Hepatocyte (in vitro differentiated cells): ENCODE data around the gene ACSL4. TPM values are rescaled to one million over a fixed set of nuclear protein-coding genes. Genes with fewer than 3 reads are reported as not detected.

Experiments
- DNase-seq: peaks from one replicate; pipeline ENCODE4 v3.0.0-alpha.2; 2016; ENCODE audit warnings: low spot score
- H2AFZ ChIP-seq: fragments of 200-600 bp; sonication (generic); 2 replicates; pipeline ENCODE4 v1.6.0; 2016; ENCODE audit warnings: antibody characterized with exemption, mild to moderate bottlenecking
- H3K27ac ChIP-seq: fragments of 200-600 bp; sonication (generic); 2 replicates; pipeline ENCODE4 v1.5.1; 2016; ENCODE audit warnings: mild to moderate bottlenecking
- H3K27me3 ChIP-seq: fragments of 200-600 bp; sonication (generic); 2 replicates; pipeline ENCODE4 v1.6.1; 2016
- H3K36me3 ChIP-seq: fragments of 200-600 bp; sonication (generic); replicated peaks from 2 replicates; pipeline ENCODE4 v1.5.1; 2016; ENCODE audit warnings: low read depth; ENCODE audit not compliant: insufficient read depth
- H3K4me1 ChIP-seq: fragments of 200-600 bp; sonication (generic); 2 replicates; pipeline ENCODE4 v1.5.1; 2016; ENCODE audit warnings: mild to moderate bottlenecking, moderate library complexity; ENCODE audit not compliant: insufficient read depth
- H3K4me2 ChIP-seq: fragments of 200-600 bp; sonication (generic); 2 replicates; pipeline ENCODE4 v1.6.0; 2016
- H3K4me3 ChIP-seq: fragments of 200-600 bp; sonication (generic); 2 replicates; pipeline ENCODE4 v1.5.1; 2016; ENCODE audit warnings: mild to moderate bottlenecking
- H3K79me2 ChIP-seq: fragments of 200-600 bp; sonication (generic); 2 replicates; pipeline ENCODE4 v1.6.0; 2017; ENCODE audit warnings: mild to moderate bottlenecking
- H3K9me2 ChIP-seq: fragments of 200-600 bp; sonication (generic); replicated peaks from 2 replicates; pipeline ENCODE4 v1.6.0; 2017; ENCODE audit warnings: mild to moderate bottlenecking; ENCODE audit not compliant: insufficient read depth
- H3K9me3 ChIP-seq: fragments of 200-600 bp; sonication (generic); 2 replicates; pipeline ENCODE4 v1.5.1; 2016; ENCODE audit warnings: low read depth, mild to moderate bottlenecking
- H4K20me1 ChIP-seq: fragments of 200-600 bp; sonication (generic); 2 replicates; pipeline ENCODE4 v1.6.0; 2016; ENCODE audit warnings: mild to moderate bottlenecking; ENCODE audit not compliant: insufficient read depth, poor library complexity, severe bottlenecking
- EZH2 ChIP-seq: fragments of 200-600 bp; sonication (generic); IDR thresholded peaks from 2 replicates; pipeline ENCODE4 v1.6.1; 2016; ENCODE audit warnings: antibody characterized with exemption, mild to moderate bottlenecking, borderline replicate concordance
- EZH2phosphoT487 ChIP-seq: fragments of 200-600 bp; sonication (generic); IDR thresholded peaks from one replicate; pipeline ENCODE4 v1.6.1; 2018; ENCODE audit warnings: antibody characterized with exemption, mild to moderate bottlenecking, low read depth, moderate library complexity; ENCODE audit not compliant: unreplicated experiment, severe bottlenecking
- WGBS: methylation state at CpG from one replicate; pipeline ENCODE4 v1.1.6; 2016; ENCODE audit warnings: low lambda C conversion rate; ENCODE audit errors: missing lambda C conversion rate; 5-methylcytosine and 5-hydroxymethylcytosine counted together
- polyA plus RNA-seq: library from polyadenylated mRNA; unstranded; fragments of >200 nt; fragmentation: Nextera tagmentation; extraction: Ambion mirVana; gene quantifications from 2 replicates; pipeline ENCODE4 v1.2.1, GENCODE V29; 2016
- total RNA-seq: library from RNA; depleted of rRNA; stranded (reverse); fragments of >200 nt; gene quantifications from 2 replicates; pipeline ENCODE4 v1.2.3, GENCODE V29; 2014
- TF ChIP-seq, protein P1 (sequence below): fragments of 200-600 bp; sonication (generic); IDR thresholded peaks from 2 replicates; pipeline ENCODE4 v1.5.1; 2016; ENCODE audit warnings: antibody characterized with exemption, mild to moderate bottlenecking; ENCODE audit not compliant: poor library complexity

ACSL4 gene
- total and polyA plus RNA-seq, 2 experiments from 2014 or later, result 51.8 to 250 TPM

GRCh38 chrX:109691752-109692151 is 41.3 kb downstream of the ACSL4 start:
- Histone ChIP-seq H3K27ac (no peak overlapping the region), H3K27me3 (no peaks in the 10 kb centered on the region), H3K4me3 (no peak overlapping the region), H4K20me1 (no peaks in the 10 kb centered on the region), H3K9me2 (no peaks in the 10 kb centered on the region), H3K4me2 (no peak overlapping the region), H3K36me3 (no peaks in the 10 kb centered on the region), H3K9me3 (no peaks in the 10 kb centered on the region), H3K79me2 (no peaks in the 10 kb centered on the region), H2AFZ (no peak overlapping the region), H3K4me1 (no peaks in the 10 kb centered on the region)
- whole genome bisulfite sequencing, result 66% methylated on average over 2 of the region's 2 CpGs
- no peak for DNase-seq
- TF ChIP-seq EZH2phosphoT487, result no peak
- TF ChIP-seq, protein P1, sequence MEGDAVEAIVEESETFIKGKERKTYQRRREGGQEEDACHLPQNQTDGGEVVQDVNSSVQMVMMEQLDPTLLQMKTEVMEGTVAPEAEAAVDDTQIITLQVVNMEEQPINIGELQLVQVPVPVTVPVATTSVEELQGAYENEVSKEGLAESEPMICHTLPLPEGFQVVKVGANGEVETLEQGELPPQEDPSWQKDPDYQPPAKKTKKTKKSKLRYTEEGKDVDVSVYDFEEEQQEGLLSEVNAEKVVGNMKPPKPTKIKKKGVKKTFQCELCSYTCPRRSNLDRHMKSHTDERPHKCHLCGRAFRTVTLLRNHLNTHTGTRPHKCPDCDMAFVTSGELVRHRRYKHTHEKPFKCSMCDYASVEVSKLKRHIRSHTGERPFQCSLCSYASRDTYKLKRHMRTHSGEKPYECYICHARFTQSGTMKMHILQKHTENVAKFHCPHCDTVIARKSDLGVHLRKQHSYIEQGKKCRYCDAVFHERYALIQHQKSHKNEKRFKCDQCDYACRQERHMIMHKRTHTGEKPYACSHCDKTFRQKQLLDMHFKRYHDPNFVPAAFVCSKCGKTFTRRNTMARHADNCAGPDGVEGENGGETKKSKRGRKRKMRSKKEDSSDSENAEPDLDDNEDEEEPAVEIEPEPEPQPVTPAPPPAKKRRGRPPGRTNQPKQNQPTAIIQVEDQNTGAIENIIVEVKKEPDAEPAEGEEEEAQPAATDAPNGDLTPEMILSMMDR, result no peak
- no peak for TF ChIP-seq EZH2

- no peak overlapping the region for H2AFZ ChIP-seq
- 64% methylated on average over 1 of the region's 1 CpG for WGBS
- no peak for TF ChIP-seq EZH2
- TF ChIP-seq, protein P1, result no peak
- TF ChIP-seq EZH2phosphoT487, result no peak
- H3K4me2 ChIP-seq, result no peak overlapping the region
- no peaks in the 10 kb centered on the region for H3K27me3 ChIP-seq
- H3K27ac ChIP-seq, result no peak overlapping the region
- H3K4me1 ChIP-seq, result no peaks in the 10 kb centered on the region
- H3K4me3 ChIP-seq, result no peak overlapping the region
- H4K20me1 ChIP-seq, result no peaks in the 10 kb centered on the region
- H3K9me3 ChIP-seq, result no peaks in the 10 kb centered on the region
- no peaks in the 10 kb centered on the region for H3K9me2 ChIP-seq
- no peaks in the 10 kb centered on the region for H3K36me3 ChIP-seq
- no peaks in the 10 kb centered on the region for H3K79me2 ChIP-seq
- no peak for DNase-seq
Measured at GRCh38 chrX:109691277-109691676, 41.8 kb downstream of the ACSL4 start.

DNA sequence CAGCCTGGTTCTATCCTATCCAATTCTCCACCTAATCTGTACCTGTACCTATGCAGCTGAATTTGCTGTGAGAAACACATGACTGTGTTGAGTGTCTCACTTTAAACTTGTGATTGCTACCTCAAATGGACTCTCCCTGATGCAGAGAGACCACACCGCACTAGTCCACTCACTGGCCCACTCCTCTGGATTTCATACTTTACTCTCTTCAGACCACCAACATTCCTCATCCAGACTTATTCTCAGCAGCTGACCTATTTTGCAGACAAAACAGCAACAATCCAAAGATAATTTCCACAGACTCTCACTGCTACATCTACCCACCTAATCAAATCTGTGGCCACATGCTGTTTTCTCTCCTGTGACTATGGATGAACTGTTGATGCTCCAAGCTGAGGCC is 45.2 kb downstream of the ACSL4 start:
- no peak for DNase-seq
- WGBS, result 92% methylated on average over 1 of the region's 1 CpG
- Histone ChIP-seq H3K27ac (no peak overlapping the region), H3K4me1 (no peaks in the 10 kb centered on the region), H3K79me2 (no peaks in the 10 kb centered on the region), H3K9me2 (no peaks in the 10 kb centered on the region), H3K4me3 (no peak overlapping the region), H4K20me1 (no peaks in the 10 kb centered on the region), H3K9me3 (no peaks in the 10 kb centered on the region), H2AFZ (no peak overlapping the region), H3K36me3 (no peaks in the 10 kb centered on the region), H3K4me2 (no peak overlapping the region), H3K27me3 (no peaks in the 10 kb centered on the region)
- no peak for TF ChIP-seq EZH2phosphoT487

DNA sequence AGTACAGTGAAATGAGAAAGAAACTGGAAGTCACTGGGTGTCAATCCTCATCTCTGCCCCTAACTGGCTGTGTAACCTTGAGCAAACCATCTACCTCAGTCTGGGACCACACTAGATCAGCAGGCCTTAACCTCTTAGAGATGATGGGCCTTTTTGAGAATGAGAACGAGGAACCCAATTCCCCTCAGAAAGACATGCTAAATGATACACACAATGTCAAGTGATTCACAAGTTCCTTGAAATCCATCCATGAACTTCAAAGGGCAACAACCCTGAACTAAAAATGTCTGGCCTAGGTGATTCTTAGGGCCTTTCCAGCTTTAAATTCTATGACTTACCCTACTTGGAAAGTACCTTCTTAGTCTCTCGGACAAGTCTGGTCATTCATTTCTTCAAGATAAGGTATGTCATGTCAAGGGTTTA is 47.4 kb downstream of the ACSL4 start:
- TF ChIP-seq EZH2, result no peak
- no peak for TF ChIP-seq EZH2phosphoT487
- TF ChIP-seq, protein P1, result no peak
- Histone ChIP-seq H3K27ac (no peak overlapping the region), H3K4me2 (no peak overlapping the region), H3K4me3 (no peak overlapping the region), H3K9me3 (no peaks in the 10 kb centered on the region), H4K20me1 (no peaks in the 10 kb centered on the region), H3K36me3 (no peaks in the 10 kb centered on the region), H3K27me3 (no peaks in the 10 kb centered on the region), H3K9me2 (no peaks in the 10 kb centered on the region), H3K79me2 (no peaks in the 10 kb centered on the region), H2AFZ (no peak overlapping the region), H3K4me1 (no peaks in the 10 kb centered on the region)
- DNase-seq, result no peak
- 90% methylated on average over 2 of the region's 2 CpGs for WGBS
